Measurements from ENCODE around the gene KCTD11.

Gene KCTD11

GRCh38 chr17:7343250-7343649 is 8.7 kb upstream of the KCTD11 start:
- H3K4me3 ChIP-seq (ENCODE audit: control insufficient read depth, low read depth, low read length) = no peak overlapping the region
- no peak for TF ChIP-seq CTCF (IDR thresholded peaks at IDR 0.05; ENCODE audit: control insufficient read depth, insufficient read depth, low read depth, low read length, missing control alignments)
- no peak for DNase-seq (ENCODE audit: low read depth)

GRCh38 chr17:7346761-7347614 is 5.0 kb upstream of the KCTD11 start:
- H3K4me3 ChIP-seq (ENCODE audit: control insufficient read depth, low read depth, low read length) = no peak overlapping the region
- no peak for TF ChIP-seq CTCF (IDR thresholded peaks at IDR 0.05; ENCODE audit: control insufficient read depth, insufficient read depth, low read depth, low read length, missing control alignments)
- DNase-seq (ENCODE audit: low read depth) = no peak

- no peak overlapping the region for H3K4me3 ChIP-seq (ENCODE audit: control insufficient read depth, low read depth, low read length)
- no peak for TF ChIP-seq CTCF (IDR thresholded peaks at IDR 0.05; ENCODE audit: control insufficient read depth, insufficient read depth, low read depth, low read length, missing control alignments)
- DNase-seq (ENCODE audit: low read depth) = no peak
Measured at GRCh38 chr17:7347630-7348477, 4.1 kb upstream of the KCTD11 start.

- no peak overlapping the region for H3K4me3 ChIP-seq (ENCODE audit: control insufficient read depth, low read depth, low read length)
- DNase-seq (ENCODE audit: low read depth) = no peak
- no peak for TF ChIP-seq CTCF (IDR thresholded peaks at IDR 0.05; ENCODE audit: control insufficient read depth, insufficient read depth, low read depth, low read length, missing control alignments)
Measured at GRCh38 chr17:7348478-7349242, 3.3 kb upstream of the KCTD11 start.

- TF ChIP-seq CTCF (IDR thresholded peaks at IDR 0.05; ENCODE audit: control insufficient read depth, insufficient read depth, low read depth, low read length, missing control alignments) = peak; percentile 72
Measured at GRCh38 chr17:7352503-7352889, 534 bp downstream of the KCTD11 start.

More at GRCh38 chr17:7352503-7352889, 534 bp downstream of the KCTD11 start:
- no peak for DNase-seq (ENCODE audit: low read depth)
- peak overlapping the region; percentile 93 for H3K4me3 ChIP-seq (ENCODE audit: control insufficient read depth, low read depth, low read length)

Measured in AG09309 (cell line).